HUES48 (cell line): Measurements from ENCODE around the gene AQP5.
"Not testable (repeated sequence)": the region's sequence is repeated elsewhere in the genome, so short reads cannot be mapped to it uniquely, and the experiment has no call there.

Experiments
- H3K27ac ChIP-seq: one replicate; pipeline ENCODE4 v1.7.0; 2013; ENCODE audit warnings: low read depth, low read length, inconsistent platforms
- H3K27me3 ChIP-seq: 2 replicates; pipeline ENCODE4 v1.6.1; 2013; ENCODE audit warnings: mild to moderate bottlenecking, low read length; ENCODE audit not compliant: control insufficient read depth, insufficient read depth
- H3K36me3 ChIP-seq: 2 replicates; pipeline ENCODE4 v1.6.1; 2013; ENCODE audit warnings: low read length; ENCODE audit not compliant: control insufficient read depth, insufficient read depth
- H3K4me1 ChIP-seq: 2 replicates; pipeline ENCODE4 v1.6.1; 2013; ENCODE audit warnings: mild to moderate bottlenecking, low read length; ENCODE audit not compliant: control insufficient read depth, insufficient read depth
- H3K4me3 ChIP-seq: 2 replicates; pipeline ENCODE4 v1.5.1; 2013; ENCODE audit warnings: mild to moderate bottlenecking, low read depth, low read length
- H3K9ac ChIP-seq: 2 replicates; pipeline ENCODE4 v1.6.1; 2013; ENCODE audit warnings: mild to moderate bottlenecking, low read depth, low read length, moderate library complexity
- H3K9me3 ChIP-seq: 2 replicates; pipeline ENCODE4 v1.6.1; 2013; ENCODE audit warnings: low read length; ENCODE audit not compliant: control insufficient read depth, insufficient read depth

AQP5 gene

GRCh38 chr12:49987625-49988303 is 26.1 kb downstream of the AQP5 start:
- no peaks in the 10 kb centered on the region for H3K27me3 ChIP-seq
- H3K27ac ChIP-seq = no peak overlapping the region
- H3K36me3 ChIP-seq = peaks cover 51% of the 10 kb centered on the region
- no peaks in the 10 kb centered on the region for H3K9me3 ChIP-seq
- H3K4me1 ChIP-seq = peaks cover 15% of the 10 kb centered on the region; the same call in 1 of the 2 replicates
- no peak overlapping the region for H3K4me3 ChIP-seq
- H3K9ac ChIP-seq = no peak overlapping the region

GRCh38 chr12:49989400-49989799 is 27.7 kb downstream of the AQP5 start:
- peaks cover 67% of the 10 kb centered on the region for H3K36me3 ChIP-seq

GRCh38 chr12:49990273-49990672 is 28.6 kb downstream of the AQP5 start:
- H3K4me3 ChIP-seq = no peak overlapping the region
- no peaks in the 10 kb centered on the region for H3K27me3 ChIP-seq
- no peak overlapping the region for H3K27ac ChIP-seq
- H3K36me3 ChIP-seq = peaks cover 76% of the 10 kb centered on the region
- H3K9me3 ChIP-seq = no peaks in the 10 kb centered on the region
- peaks cover 8% of the 10 kb centered on the region; the same call in 1 of the 2 replicates for H3K4me1 ChIP-seq
- no peak overlapping the region for H3K9ac ChIP-seq

More at GRCh38 chr12:49989400-49989799, 27.7 kb downstream of the AQP5 start:
- H3K4me3 ChIP-seq, H3K9ac ChIP-seq, H3K27ac ChIP-seq, H3K9me3 ChIP-seq, H3K27me3 ChIP-seq: not testable (repeated sequence)
- H3K4me1 ChIP-seq = peaks cover 15% of the 10 kb centered on the region; the same call in 1 of the 2 replicates

- H3K27ac ChIP-seq = no peak overlapping the region
- peaks cover 88% of the 10 kb centered on the region for H3K36me3 ChIP-seq
- no peak overlapping the region for H3K9ac ChIP-seq
- no peak overlapping the region for H3K4me3 ChIP-seq
- no peaks in the 10 kb centered on the region for H3K27me3 ChIP-seq
- no peaks in the 10 kb centered on the region for H3K9me3 ChIP-seq
- no peaks in the 10 kb centered on the region for H3K4me1 ChIP-seq
These were observed 36.8 kb downstream of the AQP5 start for GRCh38 chr12:49998453-49998852.

GRCh38 chr12:50003595-50003994 is 41.9 kb downstream of the AQP5 start:
- no peak overlapping the region for H3K27ac ChIP-seq
- H3K27me3 ChIP-seq = no peaks in the 10 kb centered on the region
- H3K4me1 ChIP-seq = no peaks in the 10 kb centered on the region
- H3K9me3 ChIP-seq = no peaks in the 10 kb centered on the region
- H3K9ac ChIP-seq = no peak overlapping the region
- peaks cover 85% of the 10 kb centered on the region for H3K36me3 ChIP-seq
- no peak overlapping the region for H3K4me3 ChIP-seq

GRCh38 chr12:50004696-50005095 is 43.0 kb downstream of the AQP5 start:
- Histone ChIP-seq H3K9me3 (no peaks in the 10 kb centered on the region), H3K4me1 (no peaks in the 10 kb centered on the region), H3K9ac (no peak overlapping the region), H3K36me3 (peaks cover 78% of the 10 kb centered on the region), H3K27me3 (no peaks in the 10 kb centered on the region), H3K27ac (no peak overlapping the region), H3K4me3 (no peak overlapping the region)

GRCh38 chr12:50005175-50005574 is 43.5 kb downstream of the AQP5 start:
- H3K36me3 ChIP-seq = peaks cover 81% of the 10 kb centered on the region
- H3K4me3 ChIP-seq = no peak overlapping the region
- no peak overlapping the region for H3K27ac ChIP-seq
- H3K4me1 ChIP-seq = no peaks in the 10 kb centered on the region
- no peaks in the 10 kb centered on the region for H3K9me3 ChIP-seq
- H3K27me3 ChIP-seq = no peaks in the 10 kb centered on the region
- no peak overlapping the region for H3K9ac ChIP-seq

- H3K9me3 ChIP-seq = no peaks in the 10 kb centered on the region
- peaks cover 72% of the 10 kb centered on the region for H3K36me3 ChIP-seq
- H3K27me3 ChIP-seq = no peaks in the 10 kb centered on the region
- H3K27ac ChIP-seq = no peak overlapping the region
- no peak overlapping the region for H3K9ac ChIP-seq
- H3K4me1 ChIP-seq = no peaks in the 10 kb centered on the region
- no peak overlapping the region for H3K4me3 ChIP-seq
These were observed 44.6 kb downstream of the AQP5 start for GRCh38 chr12:50006280-50006679.

- Histone ChIP-seq H3K36me3 (peaks cover 66% of the 10 kb centered on the region), H3K9ac (no peak overlapping the region), H3K4me3 (no peak overlapping the region), H3K4me1 (no peaks in the 10 kb centered on the region), H3K27ac (no peak overlapping the region), H3K9me3 (no peaks in the 10 kb centered on the region), H3K27me3 (no peaks in the 10 kb centered on the region)
These were observed 45.2 kb downstream of the AQP5 start for GRCh38 chr12:50006754-50007442.

GRCh38 chr12:50013361-50014147 is 51.9 kb downstream of the AQP5 start:
- Histone ChIP-seq H3K27ac (no peak overlapping the region), H3K9me3 (no peaks in the 10 kb centered on the region), H3K9ac (no peak overlapping the region), H3K36me3 (peaks cover 34% of the 10 kb centered on the region), H3K27me3 (no peaks in the 10 kb centered on the region), H3K4me3 (no peak overlapping the region), H3K4me1 (0 out of 2 replicates have a peak, but pooled peaks cover 2% of the 10 kb centered on the region)

- no peak overlapping the region for H3K9ac ChIP-seq
- no peak overlapping the region for H3K27ac ChIP-seq
- H3K9me3 ChIP-seq = no peaks in the 10 kb centered on the region
- no peak overlapping the region for H3K4me3 ChIP-seq
- peaks cover 34% of the 10 kb centered on the region for H3K36me3 ChIP-seq
- H3K27me3 ChIP-seq = no peaks in the 10 kb centered on the region
- 0 out of 2 replicates have a peak, but pooled peaks cover 8% of the 10 kb centered on the region for H3K4me1 ChIP-seq
These were observed 52.7 kb downstream of the AQP5 start for GRCh38 chr12:50014342-50014741.
